Measurements from ENCODE around the gene F10. TPM values are rescaled to one million over a fixed set of nuclear protein-coding genes. Genes with fewer than 3 reads are reported as not detected.

The F10 gene
- total and polyA plus RNA-seq, 9 of the 15 experiments (the other 6 are each of a cell fraction or from before 2014, with no cell fraction given), result 0.04 to 0.09 (median 0.07) TPM; not detected in 5

DNA sequence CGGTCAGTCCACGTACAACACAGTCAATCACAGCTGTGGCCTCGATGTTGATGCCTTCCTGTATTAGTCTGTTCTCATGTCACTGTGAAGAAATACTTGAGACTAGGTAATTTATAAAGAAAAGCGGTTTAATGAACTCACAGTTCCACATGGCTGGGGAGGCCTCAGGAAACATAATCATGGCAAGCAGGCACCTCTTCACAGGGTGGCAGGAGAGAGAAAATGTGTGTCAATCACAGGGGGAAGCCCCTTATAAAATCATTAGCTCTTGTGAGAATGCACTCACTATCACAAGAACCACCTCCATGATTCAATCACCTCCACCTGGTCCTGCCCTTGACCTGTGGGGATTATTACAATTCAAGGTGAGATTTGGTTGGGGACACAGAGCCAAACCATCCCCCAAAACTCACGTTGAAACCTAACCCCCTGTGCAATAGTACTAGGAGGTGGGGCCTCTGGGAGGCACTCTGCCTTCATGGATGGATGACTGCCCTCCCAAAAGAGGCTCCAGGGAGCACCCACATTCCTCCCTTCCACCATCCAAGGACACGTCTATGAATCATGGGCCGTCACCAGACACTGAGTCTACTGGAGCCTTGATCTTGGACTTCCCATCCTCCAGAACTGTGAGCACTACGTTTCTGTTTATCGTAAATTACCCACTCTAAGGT, 33.5 kb downstream of the F10 start:
- no peaks in the 10 kb centered on the region; the same call in 1 of the 2 replicates for H3K9me3 ChIP-seq (replicated peaks; ENCODE audit: control insufficient read depth, insufficient read depth, low read depth, low read length)
- TF ChIP-seq SMAD2 (IDR thresholded peaks at IDR 0.05; ENCODE audit: low read depth, low read length) (no peak), SMC3 (conservative IDR thresholded peaks at IDR 0.05; ENCODE audit: insufficient read depth, low read depth, low read length) (no peak), MXI1 (IDR thresholded peaks at IDR 0.05; ENCODE audit: low read depth, low read length) (no peak), CEBPB (tag; IDR thresholded peaks at IDR 0.05) (no peak), FOXJ2 (tag; IDR thresholded peaks at IDR 0.05) (no peak), HOXB6 (CRISPR knock-in tag; IDR thresholded peaks at IDR 0.05; ENCODE audit: borderline replicate concordance) (no peak), ZNF830 (CRISPR knock-in tag; IDR thresholded peaks at IDR 0.05) (no peak)
- TF ChIP-seq, protein P1, sequence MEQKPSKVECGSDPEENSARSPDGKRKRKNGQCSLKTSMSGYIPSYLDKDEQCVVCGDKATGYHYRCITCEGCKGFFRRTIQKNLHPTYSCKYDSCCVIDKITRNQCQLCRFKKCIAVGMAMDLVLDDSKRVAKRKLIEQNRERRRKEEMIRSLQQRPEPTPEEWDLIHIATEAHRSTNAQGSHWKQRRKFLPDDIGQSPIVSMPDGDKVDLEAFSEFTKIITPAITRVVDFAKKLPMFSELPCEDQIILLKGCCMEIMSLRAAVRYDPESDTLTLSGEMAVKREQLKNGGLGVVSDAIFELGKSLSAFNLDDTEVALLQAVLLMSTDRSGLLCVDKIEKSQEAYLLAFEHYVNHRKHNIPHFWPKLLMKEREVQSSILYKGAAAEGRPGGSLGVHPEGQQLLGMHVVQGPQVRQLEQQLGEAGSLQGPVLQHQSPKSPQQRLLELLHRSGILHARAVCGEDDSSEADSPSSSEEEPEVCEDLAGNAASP (IDR thresholded peaks at IDR 0.05), result no peak
- TF ChIP-seq, protein P2, sequence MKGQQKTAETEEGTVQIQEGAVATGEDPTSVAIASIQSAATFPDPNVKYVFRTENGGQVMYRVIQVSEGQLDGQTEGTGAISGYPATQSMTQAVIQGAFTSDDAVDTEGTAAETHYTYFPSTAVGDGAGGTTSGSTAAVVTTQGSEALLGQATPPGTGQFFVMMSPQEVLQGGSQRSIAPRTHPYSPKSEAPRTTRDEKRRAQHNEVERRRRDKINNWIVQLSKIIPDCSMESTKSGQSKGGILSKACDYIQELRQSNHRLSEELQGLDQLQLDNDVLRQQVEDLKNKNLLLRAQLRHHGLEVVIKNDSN (CRISPR knock-in tag; IDR thresholded peaks at IDR 0.05), result no peak
- TF ChIP-seq, protein P3, sequence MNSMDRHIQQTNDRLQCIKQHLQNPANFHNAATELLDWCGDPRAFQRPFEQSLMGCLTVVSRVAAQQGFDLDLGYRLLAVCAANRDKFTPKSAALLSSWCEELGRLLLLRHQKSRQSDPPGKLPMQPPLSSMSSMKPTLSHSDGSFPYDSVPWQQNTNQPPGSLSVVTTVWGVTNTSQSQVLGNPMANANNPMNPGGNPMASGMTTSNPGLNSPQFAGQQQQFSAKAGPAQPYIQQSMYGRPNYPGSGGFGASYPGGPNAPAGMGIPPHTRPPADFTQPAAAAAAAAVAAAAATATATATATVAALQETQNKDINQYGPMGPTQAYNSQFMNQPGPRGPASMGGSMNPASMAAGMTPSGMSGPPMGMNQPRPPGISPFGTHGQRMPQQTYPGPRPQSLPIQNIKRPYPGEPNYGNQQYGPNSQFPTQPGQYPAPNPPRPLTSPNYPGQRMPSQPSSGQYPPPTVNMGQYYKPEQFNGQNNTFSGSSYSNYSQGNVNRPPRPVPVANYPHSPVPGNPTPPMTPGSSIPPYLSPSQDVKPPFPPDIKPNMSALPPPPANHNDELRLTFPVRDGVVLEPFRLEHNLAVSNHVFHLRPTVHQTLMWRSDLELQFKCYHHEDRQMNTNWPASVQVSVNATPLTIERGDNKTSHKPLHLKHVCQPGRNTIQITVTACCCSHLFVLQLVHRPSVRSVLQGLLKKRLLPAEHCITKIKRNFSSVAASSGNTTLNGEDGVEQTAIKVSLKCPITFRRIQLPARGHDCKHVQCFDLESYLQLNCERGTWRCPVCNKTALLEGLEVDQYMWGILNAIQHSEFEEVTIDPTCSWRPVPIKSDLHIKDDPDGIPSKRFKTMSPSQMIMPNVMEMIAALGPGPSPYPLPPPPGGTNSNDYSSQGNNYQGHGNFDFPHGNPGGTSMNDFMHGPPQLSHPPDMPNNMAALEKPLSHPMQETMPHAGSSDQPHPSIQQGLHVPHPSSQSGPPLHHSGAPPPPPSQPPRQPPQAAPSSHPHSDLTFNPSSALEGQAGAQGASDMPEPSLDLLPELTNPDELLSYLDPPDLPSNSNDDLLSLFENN (IDR thresholded peaks at IDR 0.05; ENCODE audit: low read depth in 2 of 2, low read length in 2 of 2), result no peak
- TF ChIP-seq, protein P4, sequence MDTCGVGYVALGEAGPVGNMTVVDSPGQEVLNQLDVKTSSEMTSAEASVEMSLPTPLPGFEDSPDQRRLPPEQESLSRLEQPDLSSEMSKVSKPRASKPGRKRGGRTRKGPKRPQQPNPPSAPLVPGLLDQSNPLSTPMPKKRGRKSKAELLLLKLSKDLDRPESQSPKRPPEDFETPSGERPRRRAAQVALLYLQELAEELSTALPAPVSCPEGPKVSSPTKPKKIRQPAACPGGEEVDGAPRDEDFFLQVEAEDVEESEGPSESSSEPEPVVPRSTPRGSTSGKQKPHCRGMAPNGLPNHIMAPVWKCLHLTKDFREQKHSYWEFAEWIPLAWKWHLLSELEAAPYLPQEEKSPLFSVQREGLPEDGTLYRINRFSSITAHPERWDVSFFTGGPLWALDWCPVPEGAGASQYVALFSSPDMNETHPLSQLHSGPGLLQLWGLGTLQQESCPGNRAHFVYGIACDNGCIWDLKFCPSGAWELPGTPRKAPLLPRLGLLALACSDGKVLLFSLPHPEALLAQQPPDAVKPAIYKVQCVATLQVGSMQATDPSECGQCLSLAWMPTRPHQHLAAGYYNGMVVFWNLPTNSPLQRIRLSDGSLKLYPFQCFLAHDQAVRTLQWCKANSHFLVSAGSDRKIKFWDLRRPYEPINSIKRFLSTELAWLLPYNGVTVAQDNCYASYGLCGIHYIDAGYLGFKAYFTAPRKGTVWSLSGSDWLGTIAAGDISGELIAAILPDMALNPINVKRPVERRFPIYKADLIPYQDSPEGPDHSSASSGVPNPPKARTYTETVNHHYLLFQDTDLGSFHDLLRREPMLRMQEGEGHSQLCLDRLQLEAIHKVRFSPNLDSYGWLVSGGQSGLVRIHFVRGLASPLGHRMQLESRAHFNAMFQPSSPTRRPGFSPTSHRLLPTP (IDR thresholded peaks at IDR 0.05; ENCODE audit: borderline replicate concordance, extremely low read depth, insufficient read length), result no peak
- ChIA-PET POLR2A (no interaction called here), CTCF (ENCODE audit: low intra/inter-chr PET ratio) (no interaction called here)
- intact Hi-C loops (cut with micrococcal nuclease) (no loop called here), in situ Hi-C loops (cut with MboI) (no loop called here)
- no peaks in the 10 kb centered on the region for H4K20me1 ChIP-seq (replicated peaks; ENCODE audit: control insufficient read depth, insufficient read depth, low read length)
- no peak overlapping the region for H3K4me2 ChIP-seq (ENCODE audit: insufficient read depth, low read length)
- H3K79me2 ChIP-seq (ENCODE audit: control insufficient read depth, insufficient read depth, low read length), result no peaks in the 10 kb centered on the region
- H3K27ac ChIP-seq (ENCODE audit: extremely low read depth, low read depth, low read length), result no peak overlapping the region
- WGBS (ENCODE audit: insufficient coverage, low coverage, missing lambda C conversion rate), result 88% methylated on average over 8 of the region's 9 CpGs
- H3K4me3 ChIP-seq, result no peak overlapping the region
- H3K4me1 ChIP-seq (replicated peaks in 1 of 2; ENCODE audit: control insufficient read depth in 2 of 2, insufficient read depth in 2 of 2, low read length in 2 of 2), result peaks cover 19 to 31% of the 10 kb centered on the region in 2 experiments; a peak in 4 of 5 replicates
- H3K36me3 ChIP-seq (ENCODE audit: control insufficient read depth, insufficient read depth, low read length), result no peaks in the 10 kb centered on the region
- FAIRE-seq (no peak), DNase-seq (ENCODE audit: extremely low read depth in 1 of 4, low spot score in 3 of 4) (no peak), ATAC-seq (no peak)
- no TSS peak for BruUV-seq (replicated peaks)
- no peak overlapping the region for H2AFZ ChIP-seq (ENCODE audit: low read depth, low read length)
- H3K27me3 ChIP-seq (ENCODE audit: control insufficient read depth in 2 of 2, insufficient read depth in 2 of 2, low read length in 2 of 2), result no peaks in the 10 kb centered on the region
- no peaks in the 10 kb centered on the region for H3K9me1 ChIP-seq (ENCODE audit: control insufficient read depth, insufficient read depth, low read length)
- no peak overlapping the region for H3K9ac ChIP-seq (ENCODE audit: insufficient read depth in 1 of 2, low read depth in 2 of 2, low read length in 2 of 2)

Measured in K562 (cell line).